ENCODE data around the gene PTPN2.

DNA sequence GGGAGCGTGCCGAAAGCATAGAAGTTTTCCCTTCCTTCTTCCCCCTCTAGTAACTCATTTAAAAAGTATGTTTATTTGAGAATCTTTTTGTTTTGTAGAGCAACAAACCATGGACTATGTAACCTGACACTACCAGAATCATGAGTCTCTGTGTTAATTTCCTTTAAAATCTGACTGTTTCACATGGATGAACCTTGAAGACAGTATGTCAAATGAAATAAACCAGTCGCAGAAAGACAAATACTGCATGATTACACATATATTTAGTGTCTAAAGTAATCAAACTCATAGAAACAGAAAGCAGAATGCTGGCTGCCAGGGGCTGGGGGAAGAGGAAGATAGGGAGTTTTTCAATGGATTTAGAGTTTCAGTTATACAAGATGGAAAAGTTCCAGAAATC is 32.3 kb downstream of the PTPN2 start:
- TF ChIP-seq, protein P1, sequence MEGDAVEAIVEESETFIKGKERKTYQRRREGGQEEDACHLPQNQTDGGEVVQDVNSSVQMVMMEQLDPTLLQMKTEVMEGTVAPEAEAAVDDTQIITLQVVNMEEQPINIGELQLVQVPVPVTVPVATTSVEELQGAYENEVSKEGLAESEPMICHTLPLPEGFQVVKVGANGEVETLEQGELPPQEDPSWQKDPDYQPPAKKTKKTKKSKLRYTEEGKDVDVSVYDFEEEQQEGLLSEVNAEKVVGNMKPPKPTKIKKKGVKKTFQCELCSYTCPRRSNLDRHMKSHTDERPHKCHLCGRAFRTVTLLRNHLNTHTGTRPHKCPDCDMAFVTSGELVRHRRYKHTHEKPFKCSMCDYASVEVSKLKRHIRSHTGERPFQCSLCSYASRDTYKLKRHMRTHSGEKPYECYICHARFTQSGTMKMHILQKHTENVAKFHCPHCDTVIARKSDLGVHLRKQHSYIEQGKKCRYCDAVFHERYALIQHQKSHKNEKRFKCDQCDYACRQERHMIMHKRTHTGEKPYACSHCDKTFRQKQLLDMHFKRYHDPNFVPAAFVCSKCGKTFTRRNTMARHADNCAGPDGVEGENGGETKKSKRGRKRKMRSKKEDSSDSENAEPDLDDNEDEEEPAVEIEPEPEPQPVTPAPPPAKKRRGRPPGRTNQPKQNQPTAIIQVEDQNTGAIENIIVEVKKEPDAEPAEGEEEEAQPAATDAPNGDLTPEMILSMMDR (IDR thresholded peaks at IDR 0.05) = no peak
- TF ChIP-seq EZH2 (IDR thresholded peaks at IDR 0.05; ENCODE audit: borderline replicate concordance, insufficient read depth, low read depth, low read length, poor library complexity, severe bottlenecking) = no peak

Measured in B cell (primary cell).